Kidney tubule cell (primary cell): ENCODE measurements around the gene ROM1.
A peak's percentile ranks its signal among the peaks of the same experiment; 100 is the strongest.
"Not testable (repeated sequence)": the region's sequence is repeated elsewhere in the genome, so short reads cannot be mapped to it uniquely, and the experiment has no call there.

Source experiments
- DNase-seq: peaks from one replicate; pipeline ENCODE4 v3.0.0-alpha.2; 2018; ENCODE audit warnings: low spot score

ROM1 gene

GRCh38 chr11:62612366-62613290 is at the start of gene ROM1, which contains the start of gene EML3:
Gene ROM1 (plus strand): TSS chr11:62613257. CDS start chr11:62613282, 25 bp downstream.
Gene EML3 (minus strand): TSS chr11:62612775. CDS start chr11:62612457, 318 bp downstream.
- DNase-seq: peak; percentile 83

GRCh38 chr11:62565100-62565802 is 47.8 kb upstream of the ROM1 start:
- no peak for DNase-seq

- no peak for DNase-seq
Measured at GRCh38 chr11:62566247-62566646, 46.8 kb upstream of the ROM1 start.

GRCh38 chr11:62567018-62567633 is 45.9 kb upstream of the ROM1 start:
- DNase-seq: no peak

GRCh38 chr11:62569611-62570010 is 43.4 kb upstream of the ROM1 start:
- no peak for DNase-seq

GRCh38 chr11:62570903-62571302 is 42.2 kb upstream of the ROM1 start:
- not testable (repeated sequence) for DNase-seq

GRCh38 chr11:62571493-62571892 is 41.6 kb upstream of the ROM1 start:
- not testable (repeated sequence) for DNase-seq

- DNase-seq: no peak
Measured at GRCh38 chr11:62572431-62572830, 40.6 kb upstream of the ROM1 start.

- peak; percentile 28 for DNase-seq
Measured at GRCh38 chr11:62573006-62573591, 40.0 kb upstream of the ROM1 start.

- DNase-seq: peak; percentile 100
Measured at GRCh38 chr11:62573592-62574362, 39.3 kb upstream of the ROM1 start, which contains the start of gene EEF1G. Gene EEF1G (minus strand): TSS chr11:62573891. CDS start chr11:62573842, 49 bp downstream.

- no peak for DNase-seq
Measured at GRCh38 chr11:62574363-62575071, 38.5 kb upstream of the ROM1 start.

- DNase-seq: no peak
Measured at GRCh38 chr11:62575156-62575555, 37.9 kb upstream of the ROM1 start.

- no peak for DNase-seq
Measured at GRCh38 chr11:62575837-62576236, 37.2 kb upstream of the ROM1 start.

- DNase-seq: no peak
Measured at GRCh38 chr11:62577046-62577714, 35.9 kb upstream of the ROM1 start.

- DNase-seq: no peak
Measured at GRCh38 chr11:62578541-62578940, 34.5 kb upstream of the ROM1 start.

- DNase-seq: peak; percentile 65
Measured at GRCh38 chr11:62579252-62579651, 33.8 kb upstream of the ROM1 start.

GRCh38 chr11:62580959-62581715 is 31.9 kb upstream of the ROM1 start:
- DNase-seq: no peak

GRCh38 chr11:62581735-62582134 is 31.3 kb upstream of the ROM1 start:
- DNase-seq: not testable (repeated sequence)

GRCh38 chr11:62585356-62585755 is 27.7 kb upstream of the ROM1 start:
- DNase-seq: not testable (repeated sequence)
